PFSK-1 (cell line): Measurements from ENCODE around the gene LAMC1. TPM values are rescaled to one million over a fixed set of nuclear protein-coding genes. Genes with fewer than 3 reads are reported as not detected.

ENCODE experiments used
- FOXP2 ChIP-seq: optimal IDR thresholded peaks from 2 replicates; pipeline ENCODE3; 2011; ENCODE audit warnings: borderline replicate concordance, control low read depth, inconsistent platforms; ENCODE audit not compliant: insufficient read depth; ENCODE audit errors: extremely low read length, extremely low read depth
- POLR2AphosphoS5 ChIP-seq: IDR thresholded peaks from 2 replicates; pipeline ENCODE4 v1.6.1; 2012; ENCODE audit warnings: low read depth, mild to moderate bottlenecking, control low read depth, low read length, moderate library complexity
- SIN3A ChIP-seq: IDR thresholded peaks from 2 replicates; pipeline ENCODE4 v1.6.1; 2012; ENCODE audit warnings: mild to moderate bottlenecking, low read length, moderate library complexity, borderline replicate concordance; ENCODE audit not compliant: insufficient read depth
- TAF1 ChIP-seq: IDR thresholded peaks from 2 replicates; pipeline ENCODE4 v1.6.1; 2012; ENCODE audit warnings: low read length, control low read depth, borderline replicate concordance; ENCODE audit not compliant: insufficient read depth
- polyA plus RNA-seq: library from polyadenylated mRNA; unstranded; fragments of >200 nt; gene quantifications from one replicate; pipeline ENCODE4 v1.2.1, GENCODE V29; 2012; ENCODE audit warnings: low read depth, missing spikeins; ENCODE audit not compliant: insufficient read length
- TF ChIP-seq, protein P1 (sequence below), 2 experiments: IDR thresholded peaks; 2 replicates each; pipeline versions ENCODE4 v1.6.1 to v1.8.0; 2011 to 2012; ENCODE audit warnings: low read depth in 2 of 2, low read length in 2 of 2, control low read depth in 1 of 2, inconsistent platforms in 1 of 2, mild to moderate bottlenecking in 1 of 2, moderate library complexity in 1 of 2; ENCODE audit not compliant: insufficient read depth in 1 of 2

The LAMC1 gene
- 54.5 TPM for polyA plus RNA-seq

DNA sequence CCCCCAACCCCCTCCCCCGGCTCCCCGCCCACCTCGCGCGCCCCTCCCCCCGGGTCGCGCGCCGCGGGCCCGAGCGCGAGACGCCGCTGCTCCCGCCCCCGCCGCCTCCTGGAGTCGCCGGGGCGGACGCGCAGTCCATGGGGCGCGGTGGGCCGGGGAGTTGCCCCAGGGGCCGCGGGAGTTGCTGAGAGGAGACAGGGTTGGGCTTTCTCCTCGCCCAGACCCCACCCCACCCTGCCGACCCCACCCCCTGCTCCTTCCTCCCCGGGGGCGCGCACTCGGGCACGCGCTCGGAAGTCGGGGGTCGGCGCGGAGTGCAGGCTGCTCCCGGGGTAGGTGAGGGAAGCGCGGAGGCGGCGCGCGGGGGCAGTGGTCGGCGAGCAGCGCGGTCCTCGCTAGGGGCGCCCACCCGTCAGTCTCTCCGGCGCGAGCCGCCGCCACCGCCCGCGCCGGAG lies at the start of gene LAMC1:
Gene LAMC1 (plus strand): TSS at position 275 of the 455 bp plus-strand sequence. CDS start 297 bp downstream, outside the sequence.
- no peak for TF ChIP-seq FOXP2
- TF ChIP-seq, protein P1, sequence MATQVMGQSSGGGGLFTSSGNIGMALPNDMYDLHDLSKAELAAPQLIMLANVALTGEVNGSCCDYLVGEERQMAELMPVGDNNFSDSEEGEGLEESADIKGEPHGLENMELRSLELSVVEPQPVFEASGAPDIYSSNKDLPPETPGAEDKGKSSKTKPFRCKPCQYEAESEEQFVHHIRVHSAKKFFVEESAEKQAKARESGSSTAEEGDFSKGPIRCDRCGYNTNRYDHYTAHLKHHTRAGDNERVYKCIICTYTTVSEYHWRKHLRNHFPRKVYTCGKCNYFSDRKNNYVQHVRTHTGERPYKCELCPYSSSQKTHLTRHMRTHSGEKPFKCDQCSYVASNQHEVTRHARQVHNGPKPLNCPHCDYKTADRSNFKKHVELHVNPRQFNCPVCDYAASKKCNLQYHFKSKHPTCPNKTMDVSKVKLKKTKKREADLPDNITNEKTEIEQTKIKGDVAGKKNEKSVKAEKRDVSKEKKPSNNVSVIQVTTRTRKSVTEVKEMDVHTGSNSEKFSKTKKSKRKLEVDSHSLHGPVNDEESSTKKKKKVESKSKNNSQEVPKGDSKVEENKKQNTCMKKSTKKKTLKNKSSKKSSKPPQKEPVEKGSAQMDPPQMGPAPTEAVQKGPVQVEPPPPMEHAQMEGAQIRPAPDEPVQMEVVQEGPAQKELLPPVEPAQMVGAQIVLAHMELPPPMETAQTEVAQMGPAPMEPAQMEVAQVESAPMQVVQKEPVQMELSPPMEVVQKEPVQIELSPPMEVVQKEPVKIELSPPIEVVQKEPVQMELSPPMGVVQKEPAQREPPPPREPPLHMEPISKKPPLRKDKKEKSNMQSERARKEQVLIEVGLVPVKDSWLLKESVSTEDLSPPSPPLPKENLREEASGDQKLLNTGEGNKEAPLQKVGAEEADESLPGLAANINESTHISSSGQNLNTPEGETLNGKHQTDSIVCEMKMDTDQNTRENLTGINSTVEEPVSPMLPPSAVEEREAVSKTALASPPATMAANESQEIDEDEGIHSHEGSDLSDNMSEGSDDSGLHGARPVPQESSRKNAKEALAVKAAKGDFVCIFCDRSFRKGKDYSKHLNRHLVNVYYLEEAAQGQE (IDR thresholded peaks at IDR 0.05; ENCODE audit: insufficient read depth in 1 of 2, low read depth in 2 of 2, low read length in 2 of 2), result 0 out of 4 replicates have a peak, but pooled peaks of 1 of the 2 experiments have one; percentile 11

DNA sequence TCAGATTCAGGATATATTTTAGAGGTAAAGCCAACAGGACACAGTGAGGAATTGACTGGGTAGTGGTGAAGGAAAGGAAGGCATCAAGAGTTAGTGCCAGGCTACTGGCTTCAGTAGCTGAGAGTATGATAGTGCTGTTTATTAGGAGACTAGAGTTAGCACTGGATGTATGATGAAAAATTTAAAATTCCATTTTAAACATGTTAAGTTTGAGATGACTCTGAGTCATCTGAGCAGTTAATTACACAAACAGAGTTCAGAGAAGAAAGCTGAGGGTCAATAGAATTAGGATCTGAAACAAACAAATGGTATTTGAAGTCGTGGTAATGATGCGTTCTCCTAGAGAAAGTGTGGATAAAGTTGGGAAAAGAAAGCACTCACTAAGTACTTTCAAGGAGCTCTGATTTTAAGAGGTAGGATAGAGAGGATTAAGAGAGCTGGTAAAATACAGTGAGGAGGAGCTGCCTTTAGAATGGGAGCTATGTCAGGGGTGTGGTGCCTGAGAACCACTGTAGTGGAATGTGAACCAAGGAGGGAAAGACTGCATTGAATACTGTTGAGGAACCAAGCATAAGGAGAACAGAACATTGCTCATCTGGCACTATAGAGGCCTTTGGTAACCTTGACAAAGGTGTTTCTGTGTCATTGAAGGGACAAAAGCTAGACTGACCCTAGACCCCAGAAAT lies 48.6 kb upstream of the LAMC1 start:
- TF ChIP-seq TAF1 (no peak), SIN3A (no peak), POLR2AphosphoS5 (no peak), FOXP2 (no peak)
- TF ChIP-seq, protein P1 (IDR thresholded peaks at IDR 0.05; ENCODE audit: insufficient read depth in 1 of 2, low read depth in 2 of 2, low read length in 2 of 2), result no peak

DNA sequence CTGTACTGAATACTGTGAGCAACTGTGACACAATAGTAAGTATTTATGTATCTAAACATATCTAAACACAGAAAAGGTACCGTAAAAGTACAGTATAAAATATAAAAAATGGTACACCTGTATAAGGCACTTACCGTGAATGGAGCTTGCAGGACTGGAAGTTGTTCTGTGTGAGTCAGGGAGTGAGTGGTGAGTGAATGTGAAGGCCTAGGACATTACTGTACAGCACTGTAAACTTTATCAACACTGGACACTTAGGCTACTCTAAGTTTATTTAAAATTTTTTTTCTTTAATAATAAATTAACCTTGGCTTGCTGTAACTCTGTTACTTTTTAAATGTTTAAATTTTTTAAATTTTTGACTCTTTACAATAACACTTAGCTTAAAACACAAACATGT lies 45.7 kb upstream of the LAMC1 start:
- TF ChIP-seq SIN3A (no peak), FOXP2 (no peak), POLR2AphosphoS5 (no peak), TAF1 (no peak)
- TF ChIP-seq, protein P1 (IDR thresholded peaks at IDR 0.05; ENCODE audit: insufficient read depth in 1 of 2, low read depth in 2 of 2, low read length in 2 of 2), result no peak

DNA sequence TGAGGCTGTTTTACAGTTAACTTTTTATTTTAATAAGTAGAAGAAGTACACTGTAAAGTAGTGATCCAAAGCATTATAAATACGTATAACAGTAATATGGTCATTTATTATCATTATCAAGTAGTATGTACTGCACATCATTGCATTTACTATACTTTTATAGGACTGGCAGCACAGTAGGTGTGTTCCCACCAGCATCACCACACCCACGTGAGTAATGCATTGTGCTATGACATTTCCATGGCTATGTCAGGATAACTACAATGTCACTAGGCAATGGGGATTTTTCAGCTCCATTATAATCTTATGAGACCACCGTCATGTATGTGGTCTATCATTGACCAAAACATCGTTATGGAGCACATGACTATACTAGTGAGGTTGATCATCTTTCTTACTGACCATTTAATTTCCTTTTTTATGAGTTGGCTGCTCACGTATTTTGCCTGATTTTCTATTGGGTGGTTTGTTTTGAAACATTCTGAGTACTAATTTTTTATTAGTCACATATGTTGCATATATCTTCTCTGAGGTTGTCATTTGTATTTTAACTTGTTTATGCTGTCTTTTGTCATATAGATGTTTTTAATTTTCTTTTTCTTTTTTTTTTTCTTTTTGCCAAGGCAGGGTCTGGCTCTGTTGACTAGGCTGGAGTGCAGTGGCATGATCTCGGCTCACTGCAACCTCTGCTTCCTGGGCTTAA lies 44.9 kb upstream of the LAMC1 start:
- TF ChIP-seq, protein P1 (IDR thresholded peaks at IDR 0.05; ENCODE audit: insufficient read depth in 1 of 2, low read depth in 2 of 2, low read length in 2 of 2), result no peak
- no peak for TF ChIP-seq SIN3A
- TF ChIP-seq POLR2AphosphoS5, result no peak
- TF ChIP-seq FOXP2, result no peak
- no peak for TF ChIP-seq TAF1
